ENCODE results near the gene GSE1.

GRCh38 chr16:85682516-85682915, 69.4 kb downstream of the GSE1 start:
- no peak for TF ChIP-seq ELF1 (IDR thresholded peaks at IDR 0.05; ENCODE audit: borderline replicate concordance, low read depth)
- TF ChIP-seq EGR1 (IDR thresholded peaks at IDR 0.05; ENCODE audit: low read depth): no peak
- TF ChIP-seq POLR2A (IDR thresholded peaks at IDR 0.05; ENCODE audit: borderline replicate concordance, extremely low read depth, insufficient read depth, insufficient read length): no peak
- TF ChIP-seq CTCF (IDR thresholded peaks at IDR 0.05 in 2 of 3, conservative IDR thresholded peaks at IDR 0.05 in 1 of 3; ENCODE audit: borderline replicate concordance in 1 of 3, insufficient read depth in 1 of 3, low read depth in 2 of 3, low read length in 2 of 3): no peak
- TF ChIP-seq EZH2 (IDR thresholded peaks at IDR 0.05): no peak
- no peak for TF ChIP-seq SIN3A (IDR thresholded peaks at IDR 0.05; ENCODE audit: low read depth)
- TF ChIP-seq POLR2AphosphoS5 (IDR thresholded peaks at IDR 0.05; ENCODE audit: low read depth, low read length): no peak
- TF ChIP-seq CEBPB (IDR thresholded peaks at IDR 0.05; ENCODE audit: low read depth): no peak
- TF ChIP-seq EZH2phosphoT487 (IDR thresholded peaks at IDR 0.05; ENCODE audit: borderline replicate concordance): no peak
- TF ChIP-seq SP1 (IDR thresholded peaks at IDR 0.05; ENCODE audit: low read depth): no peak
- no peak for TF ChIP-seq SRF (IDR thresholded peaks at IDR 0.05; ENCODE audit: low read depth)
